GM12878 (cell line): ENCODE data around the gene CALD1. TPM values are rescaled to one million over a fixed set of nuclear protein-coding genes. Genes with fewer than 3 reads are reported as not detected.

Source experiments
- ATAC-seq: fragments of 200-7000 bp; cut with Tn5 transposase; 3 replicates; pipeline ENCODE4 v1.9.1; 2020; ENCODE audit warnings: mild to moderate bottlenecking, moderate library complexity
- BruUV-seq: library from RNA; stranded (reverse); fragments of 400-500 nt; replicated peaks from 2 replicates; lab custom pipeline; 2021; lab: Mats Ljungman, UMichigan
- CTCF ChIA-PET: fragments of 300-600 bp; sonication (Branson Sonifier 250); formaldehyde crosslinking; extraction: SDS; loops from one replicate; lab custom pipeline; 2021; ENCODE audit warnings: inconsistent platforms; lab: Yijun Ruan, JAX
- POLR2A ChIA-PET: fragments of 350-600 bp; formaldehyde crosslinking; extraction: SDS; loops from one replicate; lab custom pipeline; 2021; ENCODE audit warnings: inconsistent platforms; lab: Charles Lee
- RAD21 ChIA-PET: fragments of 300-600 bp; sonication (Branson Sonifier 250); formaldehyde crosslinking; loops from one replicate; lab custom pipeline; 2023; ENCODE audit warnings: antibody characterized with exemption; ENCODE audit not compliant: unreplicated experiment; lab: Charles Lee
- SMC1A ChIA-PET: fragments of 300-600 bp; sonication (Branson Sonifier 250); formaldehyde crosslinking; loops from one replicate; lab custom pipeline; 2023; ENCODE audit not compliant: unreplicated experiment, uncharacterized antibody; lab: Charles Lee
- DNase-seq: peaks from one replicate; pipeline ENCODE4 v3.0.0-alpha.2; 2011; ENCODE audit warnings: low read depth, low spot score
- FAIRE-seq: peaks from 3 replicates; lab custom pipeline; 2011; peaks lifted over from hg19 to GRCh38; lab: Jason Lieb, UNC
- H2AFZ ChIP-seq: 2 replicates; pipeline ENCODE4 v1.6.0; 2011; ENCODE audit warnings: low read depth, low read length, control low read depth; ENCODE audit not compliant: control insufficient read depth
- H3K27ac ChIP-seq: 2 replicates; pipeline ENCODE4 v1.5.1; 2011; ENCODE audit warnings: control low read depth; ENCODE audit not compliant: control insufficient read depth, insufficient read depth
- H3K27me3 ChIP-seq, 2 experiments: replicated peaks in 1 of 2; 2 replicates each; pipeline versions ENCODE4 v1.6.0 to v1.6.1; 2011; ENCODE audit warnings: low read length in 1 of 2; ENCODE audit not compliant: control insufficient read depth in 2 of 2, insufficient read depth in 2 of 2
- H3K36me3 ChIP-seq, 2 experiments: 2 replicates each; pipeline ENCODE4 v1.5.1; 2011; ENCODE audit warnings: low read length in 1 of 2; ENCODE audit not compliant: control insufficient read depth in 2 of 2, insufficient read depth in 2 of 2
- H3K4me1 ChIP-seq: 2 replicates; pipeline ENCODE4 v1.6.1; 2011; ENCODE audit warnings: mild to moderate bottlenecking, low read length, moderate library complexity, mixed read lengths; ENCODE audit not compliant: control insufficient read depth, insufficient read depth
- H3K4me2 ChIP-seq: 2 replicates; pipeline ENCODE4 v1.6.0; 2011; ENCODE audit warnings: control low read depth; ENCODE audit not compliant: control insufficient read depth, insufficient read depth
- H3K4me3 ChIP-seq: fragments of 200-600 bp; sonication (generic); 2 replicates; pipeline ENCODE4 v1.5.1; 2016
- H3K79me2 ChIP-seq: 2 replicates; pipeline ENCODE4 v1.6.0; 2011; ENCODE audit warnings: low read length; ENCODE audit not compliant: control insufficient read depth, insufficient read depth
- H3K9ac ChIP-seq: 2 replicates; pipeline ENCODE4 v1.8.0; 2011; ENCODE audit warnings: low read length, control low read depth, mixed read lengths; ENCODE audit not compliant: control insufficient read depth, insufficient read depth
- H3K9me3 ChIP-seq: replicated peaks from 3 replicates; pipeline ENCODE4 v1.5.1; 2011; ENCODE audit warnings: mild to moderate bottlenecking, low read length; ENCODE audit not compliant: control insufficient read depth, insufficient read depth
- H4K20me1 ChIP-seq: 2 replicates; pipeline ENCODE4 v1.6.0; 2011; ENCODE audit not compliant: control insufficient read depth, insufficient read depth
- CTCF ChIP-seq, 3 experiments: IDR thresholded peaks in 2 of 3; conservative IDR thresholded peaks in 1 of 3; 2 replicates each; pipeline ENCODE4 v1.5.1; 2011; ENCODE audit warnings: low read depth in 3 of 3, low read length in 3 of 3, mild to moderate bottlenecking in 3 of 3, control low read depth in 2 of 3, moderate library complexity in 2 of 3, inconsistent platforms in 1 of 3, mixed read lengths in 1 of 3; ENCODE audit not compliant: control insufficient read depth in 2 of 3, insufficient read depth in 1 of 3; ENCODE audit errors: extremely low read depth in 1 of 3
- RBBP5 ChIP-seq: fragments of 200-600 bp; sonication (generic); conservative IDR thresholded peaks from 2 replicates; pipeline ENCODE4 v1.6.1; 2016
- ZNF24 ChIP-seq: fragments of 450-650 bp; IDR thresholded peaks from 2 replicates; pipeline ENCODE4 v1.6.1; 2017; ENCODE audit warnings: antibody characterized with exemption, mild to moderate bottlenecking
- ZNF274 ChIP-seq: IDR thresholded peaks from one replicate; pipeline ENCODE4 v1.8.0; 2011; ENCODE audit not compliant: insufficient read length, insufficient read depth
- ZNF384 ChIP-seq: IDR thresholded peaks from 2 replicates; pipeline ENCODE4 v1.6.1; 2012; ENCODE audit warnings: low read depth, mild to moderate bottlenecking, low read length, improper control_type of control experiment, borderline replicate concordance
- WGBS: methylation state at CpG from one replicate; pipeline ENCODE4 v1.1.6; 2016; ENCODE audit warnings: low lambda C conversion rate; ENCODE audit not compliant: insufficient replicate concordance, insufficient coverage; ENCODE audit errors: missing lambda C conversion rate; 5-methylcytosine and 5-hydroxymethylcytosine counted together
- in situ Hi-C: fragments of 300-500 bp; cut with MboI; formaldehyde crosslinking; loops from 9 replicates; pipeline ENCODE4 v1.14.3; 2018; ENCODE audit warnings: mixed read lengths
- intact Hi-C: fragments of 100-400 bp; cut with micrococcal nuclease; formaldehyde crosslinking; loops from one replicate; pipeline ENCODE4 v1.14.2; 2022; ENCODE audit not compliant: unreplicated experiment
- polyA plus RNA-seq, 11 experiments: library from polyadenylated mRNA; depleted of rRNA in 4 of 11; unstranded in 6 of 11; stranded (reverse) in 5 of 11; fragments of >200 nt; fragmentation: Nextera tagmentation in 4 of 11; fragmentation: Illumina TruSeq in 1 of 11; extraction: Ambion mirVana in 4 of 11; extraction: Trizol in 1 of 11; gene quantifications; 1 replicate in 1 of 11; 2 replicates in 10 of 11; pipeline versions ENCODE4 v1.2.1 to v1.2.3, GENCODE V29; 2011 to 2016; ENCODE audit warnings: inconsistent platforms in 2 of 11, missing spikeins in 2 of 11, low read depth in 1 of 11
- total RNA-seq, 4 experiments: library from RNA; depleted of rRNA in 3 of 4; stranded (reverse); fragments of >200 nt in 3 of 4; fragmentation: Illumina TruSeq in 1 of 4; extraction: Trizol in 1 of 4; gene quantifications; 2 replicates each; pipeline versions ENCODE4 v1.2.1 to v1.2.3, GENCODE V29; 2013 to 2021

The CALD1 gene
- total and polyA plus RNA-seq, 10 of the 15 experiments (the other 5 are each of a cell fraction or from before 2014, with no cell fraction given), result 0.03 to 1.3 (median 0.22) TPM

GRCh38 chr7:135001390-135002165 is 222.1 kb downstream of the CALD1 start:
- intact Hi-C loops, result no loop called here
- no peak for DNase-seq
- H3K9me3 ChIP-seq, result peaks cover 4% of the 10 kb centered on the region; the same call in 2 of the 3 replicates
- no peak overlapping the region for H3K4me3 ChIP-seq
- WGBS, result 100% methylated on average over 1 of the region's 1 CpG
- no peak overlapping the region for H3K4me2 ChIP-seq
- no peaks in the 10 kb centered on the region for H3K27me3 ChIP-seq
- H3K79me2 ChIP-seq, result no peaks in the 10 kb centered on the region
- RAD21 ChIA-PET, result interaction anchor here (0.6 kb wide), 1 partner anchor 147 kb away, joined by 3 read pairs; the partner anchor contains the start of gene TMEM140
- SMC1A ChIA-PET, result interaction anchor here (0.7 to 1.3 kb wide), 9 partner anchors 20 to 367 kb away, joined by 3 to 5 read pairs (median 3); partner anchors contain the start of gene TMEM140
- no peak overlapping the region for H3K9ac ChIP-seq
- in situ Hi-C loops, result no loop called here
- TF ChIP-seq ZNF274, result no peak
- TF ChIP-seq RBBP5, result no peak
- no peak for TF ChIP-seq ZNF384
- no peak for TF ChIP-seq CTCF (IDR thresholded peaks at IDR 0.05 in 2 of 3, conservative IDR thresholded peaks at IDR 0.05 in 1 of 3; ENCODE audit: control insufficient read depth in 2 of 3, extremely low read depth in 1 of 3, insufficient read depth in 1 of 3, low read depth in 3 of 3, low read length in 3 of 3)
- no peak for TF ChIP-seq ZNF24
- TF ChIP-seq, all 136 proteins: peak for 0
- peaks cover 8% of the 10 kb centered on the region for H3K4me1 ChIP-seq
- H2AFZ ChIP-seq, result no peak overlapping the region
- ChIA-PET POLR2A (interaction anchor here (0.9 kb wide), 1 partner anchor 146 kb away, joined by 3 read pairs; the partner anchor contains the start of gene TMEM140), CTCF (interaction anchor here (0.9 to 1.5 kb wide), 3 partner anchors 15 to 146 kb away, joined by 3 to 7 read pairs (median 4); partner anchors contain the start of genes AGBL3 and TMEM140)
- H3K27ac ChIP-seq, result no peak overlapping the region
- H4K20me1 ChIP-seq, result no peaks in the 10 kb centered on the region
- ATAC-seq, result no peak
- BruUV-seq, result no TSS peak
- no peak for FAIRE-seq
- H3K36me3 ChIP-seq, result peaks cover 0 to 7% of the 10 kb centered on the region in 2 experiments; a peak in 1 of 4 replicates
